ENCODE results near the gene CITED2.
A peak's percentile ranks its signal among the peaks of the same experiment; 100 is the strongest.

The CITED2 gene

GRCh38 chr6:139386404-139386803, 12.0 kb upstream of the CITED2 start:
- no peak for DNase-seq (ENCODE audit: low read depth in 2 of 2)

GRCh38 chr6:139381216-139381865, 6.9 kb upstream of the CITED2 start:
- DNase-seq (ENCODE audit: low read depth in 2 of 2), result no peak

- no peak for DNase-seq (ENCODE audit: low read depth in 2 of 2)
Measured at GRCh38 chr6:139380611-139381010, 6.2 kb upstream of the CITED2 start.

- DNase-seq (ENCODE audit: low read depth in 2 of 2), result no peak
Measured at GRCh38 chr6:139380168-139380567, 5.7 kb upstream of the CITED2 start.

GRCh38 chr6:139378882-139379341, 4.5 kb upstream of the CITED2 start:
- no peak for DNase-seq (ENCODE audit: low read depth in 2 of 2)

GRCh38 chr6:139378226-139378625, 3.8 kb upstream of the CITED2 start:
- DNase-seq (ENCODE audit: low read depth in 2 of 2), result no peak

GRCh38 chr6:139376604-139377218, 2.3 kb upstream of the CITED2 start:
- DNase-seq (ENCODE audit: low read depth in 2 of 2), result no peak

- no peak for DNase-seq (ENCODE audit: low read depth in 2 of 2)
Measured at GRCh38 chr6:139376017-139376330, 1.5 kb upstream of the CITED2 start.

- DNase-seq (ENCODE audit: low read depth in 2 of 2), result peak; percentile 73 to 74
Measured at GRCh38 chr6:139375226-139376016, 973 bp upstream of the CITED2 start.

GRCh38 chr6:139373928-139374356, 506 bp downstream of the CITED2 start:
- DNase-seq (ENCODE audit: low read depth in 2 of 2), result peak in 1 of 2 donors; percentile 12

- peak; percentile 42 to 43 for DNase-seq (ENCODE audit: low read depth in 2 of 2)
Measured at GRCh38 chr6:139373154-139373927, 1.1 kb downstream of the CITED2 start.

GRCh38 chr6:139372326-139373153, 1.9 kb downstream of the CITED2 start:
- DNase-seq (ENCODE audit: low read depth in 2 of 2), result no peak

GRCh38 chr6:139371421-139372203, 2.8 kb downstream of the CITED2 start:
- no peak for DNase-seq (ENCODE audit: low read depth in 2 of 2)

- no peak for DNase-seq (ENCODE audit: low read depth in 2 of 2)
Measured at GRCh38 chr6:139370999-139371345, 3.5 kb downstream of the CITED2 start.

GRCh38 chr6:139370283-139370998, 4.0 kb downstream of the CITED2 start:
- DNase-seq (ENCODE audit: low read depth in 2 of 2), result no peak

GRCh38 chr6:139369568-139370282, 4.7 kb downstream of the CITED2 start:
- DNase-seq (ENCODE audit: low read depth in 2 of 2), result no peak

- DNase-seq (ENCODE audit: low read depth in 2 of 2), result no peak
Measured at GRCh38 chr6:139369068-139369467, 5.4 kb downstream of the CITED2 start.

- DNase-seq (ENCODE audit: low read depth in 2 of 2), result no peak
Measured at GRCh38 chr6:139368661-139369060, 5.8 kb downstream of the CITED2 start.

- no peak for DNase-seq (ENCODE audit: low read depth in 2 of 2)
Measured at GRCh38 chr6:139367810-139368351, 6.6 kb downstream of the CITED2 start.
